Type B pancreatic cell (in vitro differentiated cells): ENCODE measurements around the gene ENPP1. TPM values are rescaled to one million over a fixed set of nuclear protein-coding genes. Genes with fewer than 3 reads are reported as not detected.

Experiments used
- DNase-seq: peaks from one replicate; pipeline ENCODE4 v3.0.0; 2021; ENCODE audit warnings: mixed read lengths; ENCODE audit not compliant: unreplicated experiment; ENCODE audit errors: extremely low spot score
- H3K27ac Mint-ChIP-seq: 2 replicates; pipeline ENCODE4 v1.8.0; 2021; ENCODE audit warnings: mild to moderate bottlenecking, mixed read lengths
- H3K27me3 Mint-ChIP-seq: 2 replicates; pipeline ENCODE4 v1.8.0; 2021; ENCODE audit warnings: mixed read lengths
- H3K36me3 Mint-ChIP-seq: 2 replicates; pipeline ENCODE4 v1.8.0; 2021; ENCODE audit warnings: mixed read lengths
- H3K4me1 Mint-ChIP-seq: one replicate; pipeline ENCODE4 v1.8.0; 2021; ENCODE audit warnings: mixed read lengths; ENCODE audit not compliant: unreplicated experiment
- H3K4me3 Mint-ChIP-seq: 2 replicates; pipeline ENCODE4 v1.8.0; 2021; ENCODE audit warnings: mild to moderate bottlenecking, mixed read lengths
- H3K9me3 Mint-ChIP-seq: 2 replicates; pipeline ENCODE4 v1.8.0; 2021; ENCODE audit warnings: mixed read lengths
- total RNA-seq: library from RNA; stranded (reverse); gene quantifications from 2 replicates; pipeline ENCODE4 v1.2.1, GENCODE V29; 2021; ENCODE audit warnings: low replicate concordance
- TF ChIP-seq, protein P1 (sequence below): fragments of 200-600 bp; sonication (generic); conservative IDR thresholded peaks from 2 replicates; pipeline ENCODE4 v1.5.0; 2021; ENCODE audit warnings: antibody characterized with exemption, mild to moderate bottlenecking

The ENPP1 gene
- total RNA-seq, 1 donor from 2014 or later = 13.4 TPM

- Mint-ChIP-seq H3K36me3 (no peaks in the 10 kb centered on the region), H3K9me3 (no peaks in the 10 kb centered on the region), H3K4me3 (no peak overlapping the region), H3K27ac (no peak overlapping the region), H3K27me3 (peaks cover 6% of the 10 kb centered on the region), H3K4me1 (peaks cover 4% of the 10 kb centered on the region)
- TF ChIP-seq, protein P1, sequence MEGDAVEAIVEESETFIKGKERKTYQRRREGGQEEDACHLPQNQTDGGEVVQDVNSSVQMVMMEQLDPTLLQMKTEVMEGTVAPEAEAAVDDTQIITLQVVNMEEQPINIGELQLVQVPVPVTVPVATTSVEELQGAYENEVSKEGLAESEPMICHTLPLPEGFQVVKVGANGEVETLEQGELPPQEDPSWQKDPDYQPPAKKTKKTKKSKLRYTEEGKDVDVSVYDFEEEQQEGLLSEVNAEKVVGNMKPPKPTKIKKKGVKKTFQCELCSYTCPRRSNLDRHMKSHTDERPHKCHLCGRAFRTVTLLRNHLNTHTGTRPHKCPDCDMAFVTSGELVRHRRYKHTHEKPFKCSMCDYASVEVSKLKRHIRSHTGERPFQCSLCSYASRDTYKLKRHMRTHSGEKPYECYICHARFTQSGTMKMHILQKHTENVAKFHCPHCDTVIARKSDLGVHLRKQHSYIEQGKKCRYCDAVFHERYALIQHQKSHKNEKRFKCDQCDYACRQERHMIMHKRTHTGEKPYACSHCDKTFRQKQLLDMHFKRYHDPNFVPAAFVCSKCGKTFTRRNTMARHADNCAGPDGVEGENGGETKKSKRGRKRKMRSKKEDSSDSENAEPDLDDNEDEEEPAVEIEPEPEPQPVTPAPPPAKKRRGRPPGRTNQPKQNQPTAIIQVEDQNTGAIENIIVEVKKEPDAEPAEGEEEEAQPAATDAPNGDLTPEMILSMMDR = no peak
- no peak for DNase-seq
Observed at GRCh38 chr6:131778169-131778568, 29.7 kb upstream of the ENPP1 start.

DNA sequence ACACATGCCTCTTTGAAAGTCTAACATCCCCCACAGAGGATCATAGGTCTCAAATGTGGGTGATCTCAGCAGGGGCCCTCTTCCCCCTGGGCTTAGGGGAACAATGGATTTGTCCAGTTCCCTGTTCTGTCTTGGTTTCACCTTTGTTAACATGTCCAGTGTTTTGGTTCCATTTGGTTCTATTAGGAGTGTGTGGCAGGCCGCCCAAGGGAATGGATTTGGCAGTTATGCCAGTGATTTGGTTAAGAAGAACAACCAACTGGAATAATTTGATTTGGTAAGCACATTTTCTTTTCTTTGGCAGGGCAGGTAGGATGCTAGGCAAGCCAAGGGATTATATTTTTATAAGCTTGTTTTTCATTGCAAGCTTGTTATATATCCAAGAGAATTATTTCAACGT, 28.5 kb upstream of the ENPP1 start:
- no peaks in the 10 kb centered on the region for H3K9me3 Mint-ChIP-seq
- no peaks in the 10 kb centered on the region for H3K36me3 Mint-ChIP-seq
- DNase-seq = no peak

DNA sequence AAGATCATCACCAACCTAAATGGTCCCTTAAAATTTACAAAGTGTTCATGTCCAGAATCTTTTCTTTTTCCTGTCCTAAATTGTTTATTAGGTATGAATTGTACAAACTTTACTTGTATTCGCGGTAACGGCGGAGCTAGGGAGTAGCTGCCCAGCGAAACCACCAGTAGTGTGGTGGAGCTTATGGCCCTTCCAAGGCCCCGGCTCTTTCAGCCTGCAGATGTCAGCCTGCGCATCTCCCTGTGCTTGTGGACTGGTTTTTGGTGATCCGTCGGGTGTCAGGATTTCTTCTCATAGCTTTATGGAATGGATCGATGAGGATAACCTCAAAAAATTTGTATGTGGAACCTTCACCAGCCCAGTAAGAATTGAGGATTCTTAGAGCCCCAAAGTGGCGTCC, 27.2 kb upstream of the ENPP1 start:
- Mint-ChIP-seq H3K27ac (no peak overlapping the region), H3K4me3 (no peak overlapping the region), H3K27me3 (peaks cover 4% of the 10 kb centered on the region), H3K36me3 (no peaks in the 10 kb centered on the region), H3K4me1 (peaks cover 4% of the 10 kb centered on the region), H3K9me3 (no peaks in the 10 kb centered on the region)
- TF ChIP-seq, protein P1 = no peak
- DNase-seq = no peak

More for the DNA sequence above, 28.5 kb upstream of the ENPP1 start:
- H3K27me3 Mint-ChIP-seq = peaks cover 6% of the 10 kb centered on the region
- no peak overlapping the region for H3K27ac Mint-ChIP-seq
- TF ChIP-seq, protein P1 = no peak
- no peak overlapping the region for H3K4me3 Mint-ChIP-seq
- H3K4me1 Mint-ChIP-seq = peaks cover 4% of the 10 kb centered on the region

DNA sequence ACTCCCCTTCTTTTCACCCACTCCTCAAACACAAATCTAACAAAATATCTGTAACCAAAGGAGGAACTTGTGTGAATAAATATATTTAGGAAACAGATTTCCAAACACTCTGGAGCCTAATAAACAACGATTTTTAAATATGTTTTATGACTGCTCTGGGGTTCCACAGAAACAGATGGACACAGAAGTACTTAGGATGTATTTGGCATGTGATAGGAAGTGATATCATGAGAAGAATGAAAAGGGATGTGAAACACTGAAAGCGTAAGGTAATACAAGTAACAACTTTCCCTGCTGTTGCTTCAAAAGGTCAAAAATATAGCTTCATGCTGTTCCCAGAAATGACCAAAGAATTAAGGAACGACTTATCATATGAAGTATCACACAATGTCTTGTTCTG, 26.1 kb upstream of the ENPP1 start:
- TF ChIP-seq, protein P1 = no peak
- H3K27ac Mint-ChIP-seq = no peak overlapping the region
- peaks cover 4% of the 10 kb centered on the region for H3K27me3 Mint-ChIP-seq
- no peak overlapping the region for H3K4me3 Mint-ChIP-seq
- no peak for DNase-seq
- H3K9me3 Mint-ChIP-seq = no peaks in the 10 kb centered on the region
- H3K36me3 Mint-ChIP-seq = no peaks in the 10 kb centered on the region
- H3K4me1 Mint-ChIP-seq = peaks cover 4% of the 10 kb centered on the region

- Mint-ChIP-seq H3K27ac (no peak overlapping the region), H3K27me3 (peaks cover 4% of the 10 kb centered on the region), H3K36me3 (no peaks in the 10 kb centered on the region), H3K4me3 (no peak overlapping the region), H3K9me3 (no peaks in the 10 kb centered on the region), H3K4me1 (peaks cover 8% of the 10 kb centered on the region)
- DNase-seq = no peak
- TF ChIP-seq, protein P1 = no peak
Observed at GRCh38 chr6:131782764-131783163, 25.1 kb upstream of the ENPP1 start.

DNA sequence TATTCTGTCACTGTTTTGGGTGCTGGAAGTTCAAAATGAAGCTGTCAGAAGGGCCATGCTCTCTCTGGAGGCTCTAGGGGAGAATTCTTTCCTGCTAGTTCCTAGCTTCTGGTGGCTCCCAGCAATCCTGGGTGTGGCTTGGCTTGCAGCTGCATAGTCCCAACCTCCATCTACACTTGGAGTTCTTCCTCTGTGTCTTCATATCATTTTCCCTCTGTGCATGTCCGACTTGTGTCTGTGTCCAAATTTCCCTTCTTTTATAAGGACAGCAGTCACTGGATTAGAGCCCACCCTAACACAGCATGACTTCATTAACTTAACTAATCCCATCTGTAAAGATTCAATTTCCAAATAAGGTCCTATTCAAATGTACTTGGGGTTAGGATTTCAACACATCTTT, 23.3 kb upstream of the ENPP1 start:
- no peak overlapping the region for H3K4me3 Mint-ChIP-seq
- DNase-seq = no peak
- TF ChIP-seq, protein P1 = no peak

More for the DNA sequence above, 23.3 kb upstream of the ENPP1 start:
- Mint-ChIP-seq H3K27ac (no peak overlapping the region), H3K9me3 (no peaks in the 10 kb centered on the region), H3K27me3 (peaks cover 7% of the 10 kb centered on the region), H3K4me1 (peaks cover 6% of the 10 kb centered on the region), H3K36me3 (no peaks in the 10 kb centered on the region)
